ENCODE results near the gene CCDC60. TPM values are rescaled to one million over a fixed set of nuclear protein-coding genes. Genes with fewer than 3 reads are reported as not detected.

Gene CCDC60
- total RNA-seq = not detected

- no peak for DNase-seq (ENCODE audit: low spot score)
These were observed at the start of gene CCDC60 for GRCh38 chr12:119334430-119335170. Gene CCDC60, plus strand, starts transcription at chr12:119334729. Its CDS starts 448 bp downstream, at chr12:119335177.

GRCh38 chr12:119288576-119288975 is 46.0 kb upstream of the CCDC60 start:
- DNase-seq (ENCODE audit: low spot score) = no peak

- no peak for DNase-seq (ENCODE audit: low spot score)
These were observed 41.5 kb upstream of the CCDC60 start for GRCh38 chr12:119292893-119293630.

- no peak for DNase-seq (ENCODE audit: low spot score)
These were observed 40.3 kb upstream of the CCDC60 start for GRCh38 chr12:119294211-119294610.

- DNase-seq (ENCODE audit: low spot score) = no peak
These were observed 38.0 kb upstream of the CCDC60 start for GRCh38 chr12:119296535-119296934.

GRCh38 chr12:119299130-119299529 is 35.4 kb upstream of the CCDC60 start:
- DNase-seq (ENCODE audit: low spot score) = no peak

GRCh38 chr12:119301379-119301778 is 33.1 kb upstream of the CCDC60 start:
- no peak for DNase-seq (ENCODE audit: low spot score)

- DNase-seq (ENCODE audit: low spot score) = no peak
These were observed 32.0 kb upstream of the CCDC60 start for GRCh38 chr12:119302451-119303080.

GRCh38 chr12:119306593-119306992 is 27.9 kb upstream of the CCDC60 start:
- no peak for DNase-seq (ENCODE audit: low spot score)

GRCh38 chr12:119307747-119308146 is 26.8 kb upstream of the CCDC60 start:
- DNase-seq (ENCODE audit: low spot score) = no peak

GRCh38 chr12:119308708-119309456 is 25.6 kb upstream of the CCDC60 start:
- no peak for DNase-seq (ENCODE audit: low spot score)

- DNase-seq (ENCODE audit: low spot score) = no peak
These were observed 22.7 kb upstream of the CCDC60 start for GRCh38 chr12:119311878-119312277.

GRCh38 chr12:119312904-119313303 is 21.6 kb upstream of the CCDC60 start:
- DNase-seq (ENCODE audit: low spot score) = no peak

GRCh38 chr12:119314290-119314689 is 20.2 kb upstream of the CCDC60 start:
- no peak for DNase-seq (ENCODE audit: low spot score)

- no peak for DNase-seq (ENCODE audit: low spot score)
These were observed 14.9 kb upstream of the CCDC60 start for GRCh38 chr12:119319638-119320037.

GRCh38 chr12:119320678-119321077 is 13.9 kb upstream of the CCDC60 start:
- DNase-seq (ENCODE audit: low spot score) = no peak

GRCh38 chr12:119322301-119322723 is 12.2 kb upstream of the CCDC60 start:
- peak; percentile 11 for DNase-seq (ENCODE audit: low spot score)

GRCh38 chr12:119325813-119326212 is 8.7 kb upstream of the CCDC60 start:
- DNase-seq (ENCODE audit: low spot score) = no peak

- DNase-seq (ENCODE audit: low spot score) = no peak
These were observed 8.2 kb upstream of the CCDC60 start for GRCh38 chr12:119326341-119326740.

GRCh38 chr12:119327471-119327870 is 7.1 kb upstream of the CCDC60 start:
- DNase-seq (ENCODE audit: low spot score) = no peak

- DNase-seq (ENCODE audit: low spot score) = no peak
These were observed 6.4 kb upstream of the CCDC60 start for GRCh38 chr12:119328111-119328510.
